ENCODE data around the gene FUOM.

The FUOM gene

GRCh38 chr10:133353202-133353959, 4.4 kb downstream of the FUOM start:
- no peak for DNase-seq (ENCODE audit: low read depth in 2 of 2, low spot score in 1 of 2)

- no peak for DNase-seq (ENCODE audit: low read depth in 2 of 2, low spot score in 1 of 2)
Observed at GRCh38 chr10:133351408-133352318, 6.2 kb downstream of the FUOM start.

- DNase-seq (ENCODE audit: low read depth in 2 of 2, low spot score in 1 of 2): no peak
Observed at GRCh38 chr10:133350950-133351329, 6.9 kb downstream of the FUOM start.

GRCh38 chr10:133350283-133350949, 7.4 kb downstream of the FUOM start:
- DNase-seq (ENCODE audit: low read depth in 2 of 2, low spot score in 1 of 2): no peak

- no peak for DNase-seq (ENCODE audit: low read depth in 2 of 2, low spot score in 1 of 2)
Observed at GRCh38 chr10:133349577-133350011, 8.2 kb downstream of the FUOM start.

- DNase-seq (ENCODE audit: low read depth in 2 of 2, low spot score in 1 of 2): no peak
Observed at GRCh38 chr10:133349160-133349568, 8.7 kb downstream of the FUOM start.

GRCh38 chr10:133347710-133348517, 9.9 kb downstream of the FUOM start:
- no peak for DNase-seq (ENCODE audit: low read depth in 2 of 2, low spot score in 1 of 2)

- DNase-seq (ENCODE audit: low read depth in 2 of 2, low spot score in 1 of 2): no peak
Observed at GRCh38 chr10:133346413-133346812, 11.4 kb downstream of the FUOM start.

GRCh38 chr10:133344236-133344635, 13.6 kb downstream of the FUOM start:
- no peak for DNase-seq (ENCODE audit: low read depth in 2 of 2, low spot score in 1 of 2)

- no peak for DNase-seq (ENCODE audit: low read depth in 2 of 2, low spot score in 1 of 2)
Observed at GRCh38 chr10:133343558-133343957, 14.3 kb downstream of the FUOM start.

GRCh38 chr10:133342942-133343341, 14.9 kb downstream of the FUOM start:
- no peak for DNase-seq (ENCODE audit: low read depth in 2 of 2, low spot score in 1 of 2)

GRCh38 chr10:133341983-133342382, 15.8 kb downstream of the FUOM start:
- DNase-seq (ENCODE audit: low read depth in 2 of 2, low spot score in 1 of 2): no peak

GRCh38 chr10:133339708-133340380, 18.0 kb downstream of the FUOM start:
- no peak for DNase-seq (ENCODE audit: low read depth in 2 of 2, low spot score in 1 of 2)

GRCh38 chr10:133338080-133339071, 19.4 kb downstream of the FUOM start:
- DNase-seq (ENCODE audit: low read depth in 2 of 2, low spot score in 1 of 2): no peak

GRCh38 chr10:133337370-133337725, 20.5 kb downstream of the FUOM start:
- no peak for DNase-seq (ENCODE audit: low read depth in 2 of 2, low spot score in 1 of 2)

GRCh38 chr10:133336577-133337369, 21.0 kb downstream of the FUOM start, which contains the start of gene CALY:
Gene CALY (minus strand): TSS chr10:133336896. CDS start chr10:133328989, 7,907 bp downstream.
- DNase-seq (ENCODE audit: low read depth in 2 of 2, low spot score in 1 of 2): peak; percentile 46 to 58

- DNase-seq (ENCODE audit: low read depth in 2 of 2, low spot score in 1 of 2): no peak
Observed at GRCh38 chr10:133336118-133336576, 21.7 kb downstream of the FUOM start.
